Measurements from ENCODE around the gene BCL2A1. TPM values are rescaled to one million over a fixed set of nuclear protein-coding genes. Genes with fewer than 3 reads are reported as not detected.
"Not testable (repeated sequence)": the region's sequence is repeated elsewhere in the genome, so short reads cannot be mapped to it uniquely, and the experiment has no call there.

The BCL2A1 gene
- total RNA-seq, 1 experiment from 2014 or later, result 1.4 TPM

DNA sequence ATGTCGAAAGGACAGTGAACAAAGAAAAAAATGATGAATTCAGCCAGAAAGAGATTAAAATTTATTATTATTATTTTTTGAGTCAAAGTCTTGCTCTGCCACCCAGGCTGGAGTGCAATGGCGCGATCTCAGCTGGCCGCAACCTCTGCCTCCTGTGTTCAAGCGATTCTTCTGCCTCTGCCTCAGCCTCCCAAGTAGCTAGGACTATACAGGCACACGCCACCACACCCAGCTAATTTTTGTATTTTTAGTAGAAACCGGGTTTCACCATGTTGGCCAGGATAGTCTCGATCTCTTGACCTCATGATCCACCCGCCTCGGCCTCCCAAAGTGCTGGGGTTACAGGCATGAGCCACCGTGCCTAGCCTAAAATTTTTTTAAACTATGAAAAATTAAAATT is 8.1 kb downstream of the BCL2A1 start:
- not testable (repeated sequence) for H4K20me1 ChIP-seq (ENCODE audit: insufficient read depth, low read depth, low read length); H3K4me2 ChIP-seq (ENCODE audit: low read depth, low read length, poor library complexity, severe bottlenecking); H3K79me2 ChIP-seq (ENCODE audit: low read length); H3K9me3 ChIP-seq (ENCODE audit: low read length); H3K27me3 ChIP-seq (ENCODE audit: low read length); H2AFZ ChIP-seq (ENCODE audit: low read length); H3K27ac ChIP-seq (ENCODE audit: low read length); H3K9ac ChIP-seq (ENCODE audit: low read length); H3K4me3 ChIP-seq (ENCODE audit: low read length); DNase-seq; H3K36me3 ChIP-seq (ENCODE audit: insufficient read depth, low read length); H3K9me2 ChIP-seq (replicated peaks; ENCODE audit: insufficient read depth, low read length); H3K4me1 ChIP-seq (ENCODE audit: low read length)

DNA sequence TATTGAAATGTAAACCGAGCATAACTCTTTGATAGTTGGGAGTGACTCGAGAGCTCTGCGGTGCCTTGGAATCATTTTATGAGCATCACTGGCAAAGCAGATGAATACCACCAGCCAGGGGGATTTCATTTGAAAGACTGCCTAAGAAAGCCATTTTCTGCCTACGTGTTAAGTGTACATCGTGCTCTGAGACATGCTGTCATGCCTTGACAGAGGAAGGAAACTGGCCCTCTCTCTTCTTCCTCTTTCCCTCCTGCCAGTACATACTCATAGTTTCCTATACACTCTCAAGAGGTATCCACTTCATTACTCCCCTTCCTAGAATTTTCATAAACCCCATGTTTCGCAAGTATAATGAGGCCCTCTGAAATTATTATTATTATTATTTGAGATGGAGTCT is 8.8 kb downstream of the BCL2A1 start:
- DNase-seq, result no peak
- no peaks in the 10 kb centered on the region for H3K9me3 ChIP-seq (ENCODE audit: low read length)
- H3K4me1 ChIP-seq (ENCODE audit: low read length), result no peaks in the 10 kb centered on the region
- H3K9me2 ChIP-seq (replicated peaks; ENCODE audit: insufficient read depth, low read length), result no peaks in the 10 kb centered on the region
- H3K27me3 ChIP-seq (ENCODE audit: low read length), result no peaks in the 10 kb centered on the region; the same call in 1 of the 2 replicates
- no peak overlapping the region for H3K27ac ChIP-seq (ENCODE audit: low read length)
- H3K9ac ChIP-seq (ENCODE audit: low read length), result no peak overlapping the region
- no peaks in the 10 kb centered on the region for H3K79me2 ChIP-seq (ENCODE audit: low read length)
- H4K20me1 ChIP-seq (ENCODE audit: insufficient read depth, low read depth, low read length), result no peaks in the 10 kb centered on the region
- no peaks in the 10 kb centered on the region for H3K36me3 ChIP-seq (ENCODE audit: insufficient read depth, low read length)
- no peak overlapping the region for H3K4me3 ChIP-seq (ENCODE audit: low read length)
- H2AFZ ChIP-seq (ENCODE audit: low read length), result no peak overlapping the region
- H3K4me2 ChIP-seq (ENCODE audit: low read depth, low read length, poor library complexity, severe bottlenecking), result no peak overlapping the region

DNA sequence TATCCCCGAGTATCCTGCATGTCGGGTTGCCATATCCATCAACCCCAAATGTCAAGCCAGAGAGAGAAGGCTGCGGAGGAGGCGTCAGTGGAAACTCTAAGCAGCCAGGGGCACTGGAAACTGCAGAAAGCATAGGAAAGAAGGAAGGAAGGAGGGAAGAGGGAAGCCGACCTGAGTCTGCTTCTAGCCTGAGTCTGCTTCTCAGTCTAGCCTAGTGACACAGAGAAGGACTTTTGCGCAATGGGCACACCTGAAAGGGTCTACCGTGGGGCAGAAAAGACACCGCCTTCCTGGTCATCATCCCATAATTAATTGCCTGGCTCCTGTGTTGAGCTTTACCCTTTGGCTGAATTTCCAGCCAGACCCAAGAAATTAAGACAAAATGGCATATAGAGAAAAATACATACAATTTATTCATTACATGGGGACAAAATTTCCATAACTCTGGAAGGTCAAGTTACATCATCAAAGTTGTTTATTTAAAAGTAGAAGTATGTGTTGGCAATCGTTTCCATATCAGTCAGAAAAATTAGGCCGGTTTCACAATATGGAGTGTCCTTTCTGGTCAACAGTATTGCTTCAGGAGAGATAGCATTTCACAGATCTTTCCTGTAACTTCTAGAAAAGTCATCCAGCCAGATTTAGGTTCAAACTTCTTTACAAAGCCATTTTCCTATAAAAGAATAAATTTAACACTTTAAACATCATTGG is 10.3 kb downstream of the BCL2A1 start:
- H3K4me3 ChIP-seq (ENCODE audit: low read length), result no peak overlapping the region
- no peaks in the 10 kb centered on the region for H3K27me3 ChIP-seq (ENCODE audit: low read length)
- H2AFZ ChIP-seq (ENCODE audit: low read length), result no peak overlapping the region
- no peaks in the 10 kb centered on the region for H3K4me1 ChIP-seq (ENCODE audit: low read length)
- H3K36me3 ChIP-seq (ENCODE audit: insufficient read depth, low read length), result no peaks in the 10 kb centered on the region
- no peak for DNase-seq
- no peak overlapping the region for H3K4me2 ChIP-seq (ENCODE audit: low read depth, low read length, poor library complexity, severe bottlenecking)
- no peaks in the 10 kb centered on the region for H4K20me1 ChIP-seq (ENCODE audit: insufficient read depth, low read depth, low read length)
- no peak overlapping the region for H3K9ac ChIP-seq (ENCODE audit: low read length)
- H3K9me3 ChIP-seq (ENCODE audit: low read length), result no peaks in the 10 kb centered on the region
- H3K9me2 ChIP-seq (replicated peaks; ENCODE audit: insufficient read depth, low read length), result no peaks in the 10 kb centered on the region
- no peaks in the 10 kb centered on the region for H3K79me2 ChIP-seq (ENCODE audit: low read length)
- no peak overlapping the region for H3K27ac ChIP-seq (ENCODE audit: low read length)

GRCh38 chr15:79957741-79958140 is 13.3 kb downstream of the BCL2A1 start:
- H3K4me1 ChIP-seq (ENCODE audit: low read length), result no peaks in the 10 kb centered on the region
- no peaks in the 10 kb centered on the region for H3K79me2 ChIP-seq (ENCODE audit: low read length)
- no peak overlapping the region for H3K27ac ChIP-seq (ENCODE audit: low read length)
- H2AFZ ChIP-seq (ENCODE audit: low read length), result no peak overlapping the region
- no peaks in the 10 kb centered on the region for H3K9me2 ChIP-seq (replicated peaks; ENCODE audit: insufficient read depth, low read length)
- H3K9me3 ChIP-seq (ENCODE audit: low read length), result no peaks in the 10 kb centered on the region
- no peaks in the 10 kb centered on the region for H3K27me3 ChIP-seq (ENCODE audit: low read length)
- H4K20me1 ChIP-seq (ENCODE audit: insufficient read depth, low read depth, low read length), result no peaks in the 10 kb centered on the region
- no peaks in the 10 kb centered on the region for H3K36me3 ChIP-seq (ENCODE audit: insufficient read depth, low read length)
- H3K9ac ChIP-seq (ENCODE audit: low read length), result no peak overlapping the region
- no peak overlapping the region for H3K4me3 ChIP-seq (ENCODE audit: low read length)
- no peak overlapping the region for H3K4me2 ChIP-seq (ENCODE audit: low read depth, low read length, poor library complexity, severe bottlenecking)
- no peak for DNase-seq

GRCh38 chr15:79956354-79956939 is 14.5 kb downstream of the BCL2A1 start:
- Histone ChIP-seq H3K4me1 (ENCODE audit: low read length) (no peaks in the 10 kb centered on the region), H3K4me3 (ENCODE audit: low read length) (no peak overlapping the region), H3K36me3 (ENCODE audit: insufficient read depth, low read length) (no peaks in the 10 kb centered on the region)

DNA sequence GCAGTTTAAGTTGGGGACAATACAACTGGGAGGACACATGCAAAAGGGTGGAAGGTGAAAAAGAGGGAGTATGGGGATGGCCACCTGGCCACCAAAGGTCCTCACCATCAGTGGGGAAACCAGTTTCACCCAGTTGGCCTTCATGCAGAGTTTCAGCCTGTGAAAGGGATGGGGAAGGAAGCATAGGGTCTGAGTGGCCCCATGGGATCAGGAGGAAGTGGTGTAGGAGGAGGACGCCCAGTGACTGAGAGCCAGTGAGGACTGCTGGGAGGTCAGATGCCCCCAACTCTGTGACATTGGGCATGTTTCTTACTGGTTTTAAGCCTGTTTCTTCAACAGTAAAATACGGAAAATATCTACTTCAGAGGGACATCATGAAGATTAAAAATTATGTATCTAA is 16.3 kb downstream of the BCL2A1 start:
- Histone ChIP-seq H3K9me2 (replicated peaks; ENCODE audit: insufficient read depth, low read length) (no peaks in the 10 kb centered on the region), H3K4me3 (ENCODE audit: low read length) (no peak overlapping the region), H3K9me3 (ENCODE audit: low read length) (no peaks in the 10 kb centered on the region), H3K9ac (ENCODE audit: low read length) (no peak overlapping the region), H3K27me3 (ENCODE audit: low read length) (no peaks in the 10 kb centered on the region), H3K36me3 (ENCODE audit: insufficient read depth, low read length) (no peaks in the 10 kb centered on the region), H4K20me1 (ENCODE audit: insufficient read depth, low read depth, low read length) (no peaks in the 10 kb centered on the region), H2AFZ (ENCODE audit: low read length) (no peak overlapping the region), H3K27ac (ENCODE audit: low read length) (no peak overlapping the region), H3K4me1 (ENCODE audit: low read length) (no peaks in the 10 kb centered on the region), H3K4me2 (ENCODE audit: low read depth, low read length, poor library complexity, severe bottlenecking) (no peak overlapping the region), H3K79me2 (ENCODE audit: low read length) (no peaks in the 10 kb centered on the region)
- DNase-seq, result no peak

More at GRCh38 chr15:79956354-79956939, 14.5 kb downstream of the BCL2A1 start:
- Histone ChIP-seq H2AFZ (ENCODE audit: low read length) (no peak overlapping the region), H3K79me2 (ENCODE audit: low read length) (no peaks in the 10 kb centered on the region), H3K27ac (ENCODE audit: low read length) (no peak overlapping the region), H3K9me2 (replicated peaks; ENCODE audit: insufficient read depth, low read length) (no peaks in the 10 kb centered on the region), H3K27me3 (ENCODE audit: low read length) (no peaks in the 10 kb centered on the region), H3K4me2 (ENCODE audit: low read depth, low read length, poor library complexity, severe bottlenecking) (no peak overlapping the region), H4K20me1 (ENCODE audit: insufficient read depth, low read depth, low read length) (no peaks in the 10 kb centered on the region), H3K9me3 (ENCODE audit: low read length) (no peaks in the 10 kb centered on the region), H3K9ac (ENCODE audit: low read length) (no peak overlapping the region)
- no peak for DNase-seq

DNA sequence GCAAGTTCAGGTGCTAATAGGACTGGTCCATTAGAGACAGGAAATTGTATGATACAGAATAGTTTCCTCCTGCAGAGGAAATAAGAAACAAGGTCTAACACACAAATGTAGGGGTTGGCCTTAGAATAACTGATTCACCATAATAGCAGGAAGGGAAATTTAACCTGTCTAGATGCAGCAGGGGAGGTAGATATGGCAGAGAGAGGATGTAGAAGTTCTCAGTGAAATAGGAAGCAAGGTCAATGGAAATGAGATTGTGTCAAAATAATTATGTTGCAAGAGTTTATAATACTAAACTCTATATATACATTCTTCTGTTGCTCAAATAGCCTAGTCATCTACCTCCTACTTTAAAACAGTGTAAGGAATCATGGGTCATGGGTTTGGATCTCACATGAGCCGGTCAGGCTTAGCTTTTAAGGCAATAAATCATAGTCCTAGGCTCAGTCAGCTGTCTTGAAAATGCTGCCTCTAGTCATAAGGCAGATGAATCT is 17.0 kb downstream of the BCL2A1 start:
- Histone ChIP-seq H4K20me1 (ENCODE audit: insufficient read depth, low read depth, low read length) (no peaks in the 10 kb centered on the region), H3K4me3 (ENCODE audit: low read length) (no peak overlapping the region), H3K9ac (ENCODE audit: low read length) (no peak overlapping the region), H3K9me2 (replicated peaks; ENCODE audit: insufficient read depth, low read length) (no peaks in the 10 kb centered on the region), H3K36me3 (ENCODE audit: insufficient read depth, low read length) (no peaks in the 10 kb centered on the region), H2AFZ (ENCODE audit: low read length) (no peak overlapping the region), H3K27me3 (ENCODE audit: low read length) (no peaks in the 10 kb centered on the region), H3K79me2 (ENCODE audit: low read length) (no peaks in the 10 kb centered on the region), H3K4me2 (ENCODE audit: low read depth, low read length, poor library complexity, severe bottlenecking) (no peak overlapping the region), H3K4me1 (ENCODE audit: low read length) (no peaks in the 10 kb centered on the region), H3K27ac (ENCODE audit: low read length) (no peak overlapping the region), H3K9me3 (ENCODE audit: low read length) (no peaks in the 10 kb centered on the region)
- no peak for DNase-seq

- H3K4me2 ChIP-seq (ENCODE audit: low read depth, low read length, poor library complexity, severe bottlenecking), result no peak overlapping the region
- no peak for DNase-seq
- no peaks in the 10 kb centered on the region for H3K27me3 ChIP-seq (ENCODE audit: low read length)
- H3K4me3 ChIP-seq (ENCODE audit: low read length), result no peak overlapping the region
- H2AFZ ChIP-seq (ENCODE audit: low read length), result no peak overlapping the region
- H3K27ac ChIP-seq (ENCODE audit: low read length), result no peak overlapping the region
- no peaks in the 10 kb centered on the region for H3K79me2 ChIP-seq (ENCODE audit: low read length)
- no peaks in the 10 kb centered on the region for H4K20me1 ChIP-seq (ENCODE audit: insufficient read depth, low read depth, low read length)
- no peaks in the 10 kb centered on the region for H3K9me2 ChIP-seq (replicated peaks; ENCODE audit: insufficient read depth, low read length)
- no peaks in the 10 kb centered on the region for H3K9me3 ChIP-seq (ENCODE audit: low read length)
- no peak overlapping the region for H3K9ac ChIP-seq (ENCODE audit: low read length)
- no peaks in the 10 kb centered on the region for H3K36me3 ChIP-seq (ENCODE audit: insufficient read depth, low read length)
- no peaks in the 10 kb centered on the region for H3K4me1 ChIP-seq (ENCODE audit: low read length)
Measured at GRCh38 chr15:79952329-79952728, 18.7 kb downstream of the BCL2A1 start.

Data from Karpas-422 (cell line).